NCI-H146 (cell line): Measurements from ENCODE around the gene ARHGEF11.
A peak's percentile ranks its signal among the peaks of the same experiment; 100 is the strongest.
"Not testable (repeated sequence)": the region's sequence is repeated elsewhere in the genome, so short reads cannot be mapped to it uniquely, and the experiment has no call there.

Source experiments
- DNase-seq: peaks from one replicate; lab custom pipeline; 2025; lab: John Stamatoyannopoulos, UW

Gene ARHGEF11

DNA sequence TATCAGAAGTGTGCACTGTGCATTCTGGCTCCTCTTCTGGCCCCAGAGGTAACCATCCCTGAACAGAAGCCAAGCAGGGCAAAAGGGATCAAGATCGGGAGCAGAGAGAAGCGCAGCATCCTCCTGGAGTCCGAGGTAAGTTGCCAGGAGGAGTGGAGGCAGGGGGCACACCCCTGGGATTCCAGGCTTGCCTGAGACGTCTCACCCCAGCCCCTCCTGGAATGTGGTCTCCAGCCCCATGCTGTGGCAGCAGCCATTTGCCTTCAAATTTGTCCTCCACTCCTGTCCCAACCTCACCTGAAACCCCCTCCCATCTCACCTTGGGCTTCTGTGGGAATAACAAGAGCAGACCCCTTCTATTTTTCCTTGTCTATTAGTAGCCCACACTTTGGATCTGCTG is 115.1 kb downstream of the ARHGEF11 start:
- DNase-seq: no peak

DNA sequence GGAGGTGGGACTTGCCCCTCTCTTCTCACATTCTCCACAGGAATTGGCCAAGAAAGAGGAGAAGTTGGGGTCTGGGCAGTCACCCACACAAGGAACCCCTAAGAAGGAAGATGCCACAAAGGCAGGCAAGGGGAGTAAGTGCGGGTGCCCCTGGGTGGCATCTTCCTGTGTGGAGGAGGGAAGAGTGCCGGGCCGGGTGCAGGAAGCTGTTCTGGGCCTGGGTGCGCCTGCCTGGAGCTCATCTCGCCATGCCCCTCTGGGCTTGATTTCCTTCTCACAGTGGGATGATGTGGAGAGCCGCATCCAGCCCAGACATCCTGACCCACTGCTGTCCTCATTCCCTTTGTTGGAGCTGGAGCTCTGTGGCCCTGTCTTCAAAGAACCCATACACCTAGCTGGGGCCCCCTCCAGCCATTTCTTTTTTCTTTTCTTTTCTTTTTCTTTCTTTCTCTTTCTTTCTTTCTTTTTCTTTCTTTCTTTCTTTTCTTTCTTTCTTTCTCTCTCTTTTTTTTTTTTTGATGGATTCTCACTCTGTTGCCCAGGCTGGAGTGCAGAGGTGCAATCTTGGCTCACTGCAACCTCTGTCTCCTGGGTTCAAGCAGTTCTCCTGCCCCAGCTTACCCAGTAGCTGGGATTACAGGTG is 115.8 kb downstream of the ARHGEF11 start:
- no peak for DNase-seq

DNA sequence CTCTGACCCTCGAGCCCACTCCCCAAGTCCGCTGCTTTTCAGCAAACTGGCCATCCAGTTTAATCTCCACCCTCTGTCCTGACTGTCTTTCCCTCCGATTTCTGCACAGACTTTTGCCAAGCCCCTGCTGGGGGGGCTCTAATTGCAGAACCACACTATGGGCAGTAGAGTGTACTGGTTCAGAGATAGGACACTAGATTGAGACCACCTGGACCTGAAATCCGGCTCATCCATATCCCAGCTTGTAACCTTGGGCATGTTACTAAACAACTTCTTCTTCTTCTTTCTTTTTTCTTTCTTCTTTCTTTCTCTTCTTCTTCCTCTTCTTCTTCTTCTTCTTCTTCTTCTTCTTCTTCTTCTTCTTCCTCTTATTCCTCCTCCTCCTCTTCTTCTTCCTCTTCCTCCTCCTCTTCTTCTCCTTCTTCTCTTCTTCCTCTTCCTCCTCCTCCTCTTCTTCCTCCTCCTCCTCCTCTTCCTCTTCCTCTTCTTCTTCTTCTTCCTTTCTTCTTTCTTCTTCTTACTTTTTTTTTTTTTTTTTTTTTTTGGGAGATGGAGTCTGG is 117.4 kb downstream of the ARHGEF11 start:
- no peak for DNase-seq

DNA sequence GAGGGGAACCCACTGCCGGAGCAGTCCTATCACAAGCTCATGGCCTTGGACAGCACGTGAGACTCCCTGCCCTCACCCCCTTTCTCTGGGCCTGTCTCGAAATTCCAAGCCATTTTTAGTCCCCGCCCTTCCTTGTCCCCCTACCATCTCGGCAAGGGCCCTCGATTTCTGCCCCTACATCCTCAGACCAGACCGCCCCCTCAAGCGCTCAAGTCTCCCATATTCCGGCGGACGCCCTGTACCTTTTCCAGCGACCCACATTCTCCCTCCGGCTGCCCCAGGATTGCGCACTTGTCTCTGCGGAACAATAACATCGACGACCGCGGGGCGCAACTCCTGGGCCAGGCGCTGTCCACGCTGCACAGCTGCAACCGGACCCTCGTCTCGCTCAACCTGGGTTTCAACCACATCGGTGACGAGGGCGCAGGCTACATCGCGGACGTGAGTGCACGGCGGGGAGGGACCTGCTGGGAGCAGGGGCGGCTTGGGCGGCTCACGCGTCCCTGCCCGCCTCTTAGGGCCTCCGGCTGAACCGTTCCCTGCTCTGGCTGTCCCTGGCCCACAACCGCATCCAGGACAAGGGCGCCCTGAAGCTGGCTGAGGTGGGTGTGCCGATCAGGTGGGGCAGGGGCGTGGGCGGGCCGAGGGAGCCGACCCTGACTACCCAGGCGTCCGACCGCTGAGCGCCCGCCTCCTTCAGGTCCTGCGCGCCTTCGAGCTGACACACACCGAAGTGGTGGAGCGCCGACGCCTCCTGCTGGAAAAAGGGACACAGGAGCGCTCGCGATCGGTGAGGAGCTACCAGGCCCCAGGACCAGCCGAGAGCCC is 118.1 kb downstream of the ARHGEF11 start:
- peak; percentile 72 for DNase-seq

DNA sequence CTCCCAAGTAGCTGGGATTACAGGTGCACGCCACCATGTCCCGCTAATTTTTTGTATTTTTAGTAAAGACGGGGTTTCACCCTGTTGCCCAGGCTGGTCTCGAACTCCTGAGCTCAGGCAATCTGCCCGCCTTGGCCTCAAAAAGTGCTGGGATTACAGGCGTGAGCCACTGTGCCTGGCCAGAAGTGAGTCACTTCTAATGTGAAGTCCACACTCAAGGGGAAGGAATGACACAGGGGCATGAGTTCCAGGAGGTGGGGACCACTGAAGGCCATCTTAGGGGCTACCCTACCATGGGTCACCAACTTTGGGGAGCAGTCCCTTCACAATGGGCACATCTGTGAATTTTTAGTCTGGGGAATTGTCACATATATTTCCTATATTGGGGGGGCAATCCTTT is 118.8 kb downstream of the ARHGEF11 start:
- DNase-seq: not testable (repeated sequence)

DNA sequence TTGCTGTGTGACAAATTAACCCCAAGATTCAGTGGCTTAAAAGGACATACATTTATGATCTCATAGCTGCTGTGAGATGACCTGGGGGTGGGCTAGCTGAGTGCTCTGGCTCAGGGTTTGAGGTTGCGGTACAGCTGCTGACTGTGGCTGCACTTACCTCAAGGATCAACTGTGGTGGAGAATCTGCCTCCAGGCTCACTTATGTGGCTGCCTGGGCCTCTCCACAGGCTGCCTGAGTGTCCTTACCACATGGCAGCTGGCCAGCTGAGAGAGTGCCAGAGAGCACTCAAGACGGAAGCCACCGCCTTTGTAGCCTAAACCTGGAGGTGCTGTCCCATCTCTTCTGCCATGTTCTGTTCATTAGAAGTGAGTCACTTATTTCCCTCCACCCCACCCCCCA is 119.4 kb downstream of the ARHGEF11 start:
- no peak for DNase-seq

DNA sequence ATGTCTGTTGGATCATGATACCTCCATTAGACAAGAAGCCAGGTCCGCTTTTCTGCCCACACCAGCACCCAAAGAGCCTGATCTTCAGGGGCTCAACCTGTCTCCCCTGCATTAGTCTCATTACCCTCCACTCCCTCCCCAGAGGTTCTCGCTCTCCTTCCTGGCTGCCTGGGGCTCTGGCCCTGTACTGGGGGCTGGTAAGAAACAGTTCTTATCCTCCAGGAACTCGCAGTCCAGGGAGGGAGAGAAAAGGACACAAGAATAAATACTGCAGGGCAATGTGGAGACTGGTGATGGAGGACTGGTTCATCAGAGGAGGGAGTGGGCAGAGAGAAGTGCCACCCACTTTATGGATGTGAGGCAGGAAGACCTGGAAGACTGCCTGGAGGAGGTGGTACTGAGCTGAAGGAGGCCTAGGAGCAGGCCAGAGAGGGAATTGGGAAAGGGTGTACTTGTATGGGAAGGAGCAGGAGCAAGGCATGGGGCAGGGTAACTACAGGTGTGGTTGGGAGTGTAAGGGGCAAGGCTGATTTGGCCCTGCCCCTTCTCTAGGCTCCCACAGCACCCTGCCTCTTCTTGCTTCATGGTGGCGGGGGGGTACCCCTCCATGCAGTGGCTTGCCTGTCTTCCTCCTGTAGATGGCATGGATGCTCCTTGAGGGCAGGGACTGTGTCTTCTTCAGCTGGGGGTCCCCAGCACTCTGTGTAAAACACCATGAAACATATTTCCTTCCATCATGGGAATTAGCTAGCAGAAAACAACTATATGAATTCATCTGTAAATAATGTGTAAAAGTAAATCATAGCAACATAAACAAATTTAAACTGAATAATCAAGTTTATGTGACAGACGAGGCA is 120.2 kb downstream of the ARHGEF11 start:
- DNase-seq: no peak

DNA sequence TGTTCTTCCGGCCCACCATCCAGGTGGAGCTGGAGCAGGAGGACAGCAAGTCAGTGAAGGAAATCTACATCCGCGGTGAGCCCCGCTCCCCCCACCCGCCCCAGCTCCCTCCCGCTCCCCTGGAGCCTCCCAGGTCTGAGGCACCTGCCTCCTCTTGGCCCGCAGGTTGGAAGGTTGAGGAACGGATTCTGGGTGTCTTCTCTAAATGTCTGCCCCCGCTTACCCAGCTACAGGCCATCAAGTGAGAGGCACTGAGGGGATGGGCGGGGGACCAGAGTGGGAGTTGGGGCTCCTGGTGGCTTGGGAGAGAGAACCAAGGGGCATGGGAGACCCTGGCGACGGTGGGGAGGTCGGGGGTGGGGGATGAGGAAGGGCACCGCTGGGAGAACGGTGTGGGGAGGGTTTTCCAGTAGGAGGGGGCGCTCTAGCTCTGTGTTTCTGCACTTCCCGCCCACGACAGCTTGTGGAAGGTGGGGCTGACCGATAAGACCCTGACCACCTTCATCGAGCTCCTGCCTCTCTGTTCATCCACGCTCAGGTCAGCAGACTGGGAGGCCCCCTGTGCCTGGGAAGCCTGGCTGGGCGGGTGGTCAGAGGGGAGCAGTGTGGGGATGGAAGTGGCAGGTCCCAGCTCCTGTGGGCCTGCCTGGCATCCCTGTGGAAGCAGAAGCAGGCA is 120.9 kb downstream of the ARHGEF11 start:
- peak; percentile 24 for DNase-seq

DNA sequence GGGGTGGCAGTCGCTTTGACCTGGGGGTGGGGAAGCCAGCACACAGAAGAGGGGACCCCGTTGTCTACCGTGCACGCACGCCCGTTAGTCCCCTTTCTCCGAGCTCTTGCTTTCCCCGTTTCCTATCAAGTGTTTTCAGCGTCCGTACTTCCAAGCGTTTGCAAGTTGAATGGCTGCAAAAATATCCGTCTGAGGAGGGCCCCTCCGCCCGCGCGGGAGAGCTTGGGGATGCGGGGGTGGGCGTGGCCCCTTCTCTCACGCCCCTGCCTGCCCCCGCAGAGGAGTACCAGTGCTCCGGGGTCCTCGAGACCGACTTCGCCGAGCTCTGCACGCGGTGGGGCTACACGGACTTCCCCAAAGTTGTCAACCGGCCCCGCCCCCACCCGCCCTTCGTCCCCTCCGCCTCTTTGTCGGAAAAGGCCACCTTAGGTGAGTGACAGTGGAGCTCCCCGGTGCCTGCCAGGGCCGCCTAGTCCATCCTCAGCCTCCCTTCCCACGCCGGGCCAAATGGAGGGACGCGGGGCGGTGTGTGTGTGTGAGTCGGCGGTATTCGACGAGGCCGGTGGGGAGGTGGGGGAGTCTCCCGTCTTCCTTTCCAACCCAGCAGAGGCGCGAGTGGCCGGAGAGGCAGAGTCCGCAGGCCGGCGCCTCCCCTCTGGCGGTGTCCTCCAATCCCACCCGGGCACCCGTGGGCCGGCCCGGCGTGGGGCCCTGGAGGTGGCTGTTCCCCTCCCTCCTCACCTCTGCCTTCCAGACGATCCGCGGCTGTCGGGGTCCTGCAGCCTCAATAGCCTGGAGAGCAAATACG is 121.7 kb downstream of the ARHGEF11 start:
- DNase-seq: peak; percentile 24

DNA sequence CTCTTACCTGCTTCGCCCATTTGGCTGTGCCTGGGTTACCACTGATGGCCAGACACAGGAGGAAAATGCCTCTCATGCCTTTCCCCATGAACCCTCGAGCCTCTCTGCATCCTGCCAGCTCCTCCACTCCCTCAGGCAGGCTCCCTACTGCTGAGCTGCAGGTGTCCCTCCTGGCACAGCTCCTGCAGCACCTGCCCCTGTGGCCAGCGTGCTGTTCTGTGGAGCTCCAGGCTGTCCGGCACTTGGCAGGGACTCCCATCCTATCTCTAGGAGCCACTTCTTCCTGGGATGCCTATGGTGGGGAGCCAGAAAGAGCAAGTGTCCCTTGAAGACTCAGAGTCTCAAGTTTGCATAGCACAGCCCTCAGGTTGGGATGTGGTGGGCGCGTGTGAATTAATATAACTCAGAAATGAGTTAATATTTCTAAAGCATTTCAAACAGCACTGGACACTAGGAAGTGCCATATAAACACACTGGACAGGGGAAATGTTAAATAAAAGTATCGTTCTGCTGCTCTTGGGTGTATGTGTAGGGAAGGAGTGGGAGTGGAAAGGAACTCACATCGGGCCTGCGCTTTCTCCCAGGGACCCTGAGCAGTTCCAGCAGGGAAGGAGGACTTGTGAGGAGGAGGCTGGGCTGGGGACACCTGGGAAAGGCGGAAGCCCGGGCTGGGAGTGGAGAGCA is 122.4 kb downstream of the ARHGEF11 start:
- peak; percentile 86 for DNase-seq

DNA sequence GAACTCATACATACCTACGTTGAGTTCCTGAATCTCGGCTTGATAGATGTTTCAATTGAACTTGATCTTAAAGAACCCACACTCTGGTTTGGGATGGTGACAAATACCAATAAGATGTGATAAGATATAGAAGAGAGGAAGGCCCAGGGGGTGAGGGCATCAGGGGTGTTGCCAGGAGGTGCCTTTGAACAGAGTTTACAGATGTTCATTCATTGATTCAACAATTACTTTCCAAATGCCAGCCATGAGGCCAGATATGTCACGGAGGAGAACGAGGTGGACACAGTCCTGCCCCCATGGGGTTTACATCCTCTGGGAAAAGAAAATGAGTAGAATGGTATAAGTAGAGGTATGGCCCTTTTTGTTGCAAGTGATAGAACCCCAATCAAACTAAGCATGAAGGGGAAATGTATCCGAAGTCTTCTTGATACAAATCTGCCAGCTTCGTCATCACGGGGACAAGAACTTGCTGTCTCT is 124.5 kb downstream of the ARHGEF11 start:
- DNase-seq: no peak

DNA sequence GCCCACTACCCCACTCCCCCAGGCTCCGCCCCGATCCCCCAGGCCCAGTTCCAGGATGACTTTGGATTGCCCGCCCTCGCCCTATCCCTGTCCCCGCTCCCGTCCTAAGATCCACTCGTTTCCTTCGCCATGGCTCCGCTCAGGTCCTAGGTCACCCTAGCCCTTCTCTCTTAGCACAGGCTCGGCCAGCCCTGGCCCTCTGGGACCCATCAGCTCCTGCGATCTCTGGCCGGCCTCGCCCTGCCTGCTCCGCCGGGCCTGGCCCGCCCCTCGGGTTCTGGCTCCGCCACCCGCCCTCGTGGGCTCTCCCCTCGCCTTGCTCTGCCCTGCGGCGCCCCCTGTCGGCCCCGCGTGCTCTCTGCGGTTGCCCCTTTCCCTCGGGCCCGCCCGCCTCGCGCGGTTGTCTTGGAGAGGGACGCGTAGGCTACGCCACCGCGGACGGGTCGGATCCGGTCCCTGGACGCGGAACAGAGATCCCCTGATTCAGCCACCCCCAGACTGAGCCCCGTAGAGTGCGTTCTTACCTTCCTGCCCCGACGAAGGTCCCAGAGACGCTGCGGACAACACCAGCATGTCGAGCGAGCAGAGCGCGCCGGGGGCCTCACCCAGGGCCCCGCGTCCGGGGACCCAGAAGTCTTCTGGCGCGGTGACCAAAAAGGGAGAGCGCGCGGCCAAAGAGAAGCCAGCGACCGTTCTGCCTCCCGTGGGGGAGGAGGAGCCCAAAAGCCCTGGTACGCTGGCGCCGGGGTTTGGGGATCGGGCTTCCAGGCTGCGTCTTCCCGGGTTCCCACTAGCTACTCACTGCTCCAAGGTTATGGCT is 125.1 kb downstream of the ARHGEF11 start, which contains the start of gene LRRC71:
Gene LRRC71 (plus strand): TSS at position 400 of the 820 bp plus-strand sequence. CDS start 172 bp downstream, at position 572.
- DNase-seq: peak; percentile 73

DNA sequence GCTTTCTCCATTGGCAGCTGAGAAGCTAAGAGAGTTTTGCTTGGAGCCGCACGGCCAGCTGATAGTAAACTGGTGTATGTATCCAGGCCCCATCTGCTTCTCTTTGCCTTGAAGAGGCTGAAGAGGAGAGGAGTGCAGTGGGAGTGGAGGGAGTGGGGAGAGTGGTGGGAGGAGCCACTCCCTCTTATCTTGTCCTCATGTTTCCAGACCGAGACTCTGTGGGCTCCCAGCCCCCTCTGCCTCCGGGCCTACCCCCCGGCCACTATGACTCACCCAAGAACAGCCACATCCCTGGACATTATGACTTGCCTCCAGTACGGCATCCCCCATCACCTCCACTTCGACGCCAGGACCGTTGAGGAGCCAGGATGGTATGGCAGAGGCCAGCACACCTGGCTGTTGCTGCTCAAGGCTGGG is 131.1 kb downstream of the ARHGEF11 start:
- DNase-seq: no peak

DNA sequence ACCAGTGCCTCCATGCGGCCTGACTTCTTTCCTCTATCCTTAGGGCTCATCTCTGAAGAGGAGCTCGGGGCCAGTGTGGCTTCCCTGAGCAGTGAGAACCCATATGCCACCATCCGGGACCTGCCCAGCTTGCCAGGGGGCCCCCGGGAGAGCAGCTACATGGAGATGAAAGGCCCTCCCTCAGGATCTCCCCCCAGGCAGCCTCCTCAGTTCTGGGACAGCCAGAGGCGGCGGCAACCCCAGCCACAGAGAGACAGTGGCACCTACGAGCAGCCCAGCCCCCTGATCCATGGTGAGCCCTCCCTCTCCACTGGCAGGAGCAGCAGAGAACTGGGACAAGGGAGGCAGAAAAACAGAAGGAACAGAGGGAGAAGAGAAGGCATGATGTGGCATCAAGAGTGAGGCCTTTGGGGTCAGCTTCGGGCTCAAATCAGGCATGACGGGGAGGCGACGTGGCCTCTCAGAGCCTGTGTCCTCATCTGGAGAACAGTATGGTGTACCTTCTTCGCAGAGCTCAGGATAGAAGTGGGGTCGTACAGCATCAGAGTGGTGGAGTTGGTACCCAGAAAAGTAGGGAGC is 131.6 kb downstream of the ARHGEF11 start:
- no peak for DNase-seq

DNA sequence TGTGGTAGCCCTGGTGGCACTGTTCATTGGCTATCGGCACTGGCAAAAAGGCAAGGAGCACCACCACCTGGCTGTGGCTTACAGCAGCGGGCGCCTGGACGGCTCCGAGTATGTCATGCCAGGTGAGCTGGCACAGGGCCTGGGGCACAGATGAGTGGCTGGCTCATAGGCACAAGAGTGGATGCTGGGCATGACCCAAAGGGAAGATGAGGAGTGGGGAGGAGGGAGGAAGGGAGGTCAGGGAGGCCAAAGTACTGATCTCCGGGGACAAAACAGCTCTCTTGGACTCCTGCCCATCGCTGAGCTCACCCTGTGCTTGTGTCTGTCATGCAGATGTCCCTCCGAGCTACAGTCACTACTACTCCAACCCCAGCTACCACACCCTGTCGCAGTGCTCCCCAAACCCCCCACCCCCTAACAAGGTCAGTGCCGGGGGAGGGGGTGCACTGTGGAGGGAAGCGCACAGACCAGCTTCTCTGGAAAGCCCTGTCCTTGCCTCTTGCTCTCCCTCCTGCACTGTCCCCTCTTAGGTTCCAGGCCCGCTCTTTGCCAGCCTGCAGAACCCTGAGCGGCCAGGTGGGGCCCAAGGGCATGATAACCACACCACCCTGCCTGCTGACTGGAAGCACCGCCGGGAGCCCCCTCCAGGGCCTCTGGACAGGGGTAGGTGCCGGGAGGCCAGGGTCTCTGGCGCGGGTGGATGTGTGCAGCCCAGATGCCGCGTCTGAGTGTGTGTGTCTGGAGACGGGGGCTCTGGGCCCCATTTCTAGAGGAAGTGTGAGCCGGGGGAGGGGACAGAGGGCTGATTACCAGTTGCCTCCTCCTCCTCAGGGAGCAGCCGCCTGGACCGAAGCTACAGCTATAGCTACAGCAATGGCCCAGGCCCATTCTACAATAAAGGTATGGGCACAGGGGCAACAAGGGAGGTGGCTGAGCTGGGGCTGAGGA is 132.4 kb downstream of the ARHGEF11 start:
- no peak for DNase-seq

DNA sequence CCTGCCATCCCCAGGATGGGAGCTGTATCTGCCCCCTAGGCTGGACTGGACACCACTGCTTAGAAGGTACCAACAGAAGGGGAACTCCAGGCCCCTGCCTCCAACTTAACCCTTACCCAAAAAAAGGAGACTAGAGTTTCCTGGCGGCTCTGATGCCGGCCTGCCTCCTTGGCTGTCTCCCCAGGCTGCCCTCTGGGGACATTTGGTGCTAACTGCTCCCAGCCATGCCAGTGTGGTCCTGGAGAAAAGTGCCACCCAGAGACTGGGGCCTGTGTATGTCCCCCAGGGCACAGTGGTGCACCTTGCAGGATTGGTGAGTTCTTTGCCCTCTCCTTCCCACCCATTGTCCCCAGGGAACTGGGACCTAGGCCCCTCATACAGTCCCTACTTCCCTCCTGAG is 133.2 kb downstream of the ARHGEF11 start:
- DNase-seq: no peak

DNA sequence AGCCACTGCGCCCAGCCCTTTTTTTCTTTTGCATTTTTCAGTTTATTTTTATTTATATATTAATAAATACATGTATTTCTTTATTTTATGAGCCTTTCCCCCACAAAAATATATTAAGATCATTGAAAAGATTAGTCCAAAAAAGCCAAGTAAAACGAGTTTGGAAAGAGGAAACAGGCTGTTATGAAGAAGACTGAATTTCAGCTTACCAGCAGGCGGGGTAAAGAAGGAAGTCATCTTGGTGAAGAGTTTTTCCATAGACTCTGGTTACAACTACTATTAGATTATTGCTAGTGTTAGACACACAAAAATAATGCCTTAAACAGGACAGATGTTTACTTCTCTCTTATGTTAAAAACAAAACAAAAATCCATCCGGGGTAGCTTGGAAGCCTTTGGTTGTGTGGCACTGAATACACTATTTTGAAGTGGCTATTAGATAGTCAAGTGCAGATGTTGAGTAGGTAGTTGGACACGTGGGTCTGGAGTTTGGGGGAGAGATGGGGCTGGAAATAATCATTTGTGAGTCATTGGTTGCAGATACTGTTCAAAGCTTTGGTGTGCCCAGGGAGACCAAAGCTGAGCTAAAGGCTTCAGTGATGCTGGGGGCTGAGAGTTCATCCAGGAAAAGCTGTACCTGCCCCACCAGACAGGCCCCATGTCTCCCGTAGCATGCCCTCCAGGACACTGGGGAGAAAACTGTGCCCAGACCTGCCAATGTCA is 133.8 kb downstream of the ARHGEF11 start:
- DNase-seq: no peak
